ENCODE data around the gene RPS15A.

DNA sequence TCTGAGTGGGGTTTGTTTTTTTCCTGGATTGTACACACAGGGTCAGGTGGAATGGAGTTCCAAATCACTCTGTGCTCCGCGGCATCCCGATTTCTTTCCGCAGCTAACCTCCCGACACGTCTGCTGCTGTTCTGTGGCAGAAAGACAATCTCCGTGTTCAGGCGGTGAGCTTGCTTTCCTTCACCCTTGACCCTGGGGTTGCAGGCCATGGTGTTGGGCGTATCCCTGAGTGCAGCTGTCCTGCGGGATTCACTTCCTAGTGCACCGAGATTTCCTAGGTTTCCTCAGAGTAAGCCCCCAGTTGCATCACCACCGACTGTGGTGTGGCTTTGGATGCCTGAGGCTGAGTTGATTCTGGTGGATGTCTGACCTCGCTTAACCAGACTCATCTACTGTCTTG lies 19.0 kb upstream of the RPS15A start:
- TF ChIP-seq, protein P1, sequence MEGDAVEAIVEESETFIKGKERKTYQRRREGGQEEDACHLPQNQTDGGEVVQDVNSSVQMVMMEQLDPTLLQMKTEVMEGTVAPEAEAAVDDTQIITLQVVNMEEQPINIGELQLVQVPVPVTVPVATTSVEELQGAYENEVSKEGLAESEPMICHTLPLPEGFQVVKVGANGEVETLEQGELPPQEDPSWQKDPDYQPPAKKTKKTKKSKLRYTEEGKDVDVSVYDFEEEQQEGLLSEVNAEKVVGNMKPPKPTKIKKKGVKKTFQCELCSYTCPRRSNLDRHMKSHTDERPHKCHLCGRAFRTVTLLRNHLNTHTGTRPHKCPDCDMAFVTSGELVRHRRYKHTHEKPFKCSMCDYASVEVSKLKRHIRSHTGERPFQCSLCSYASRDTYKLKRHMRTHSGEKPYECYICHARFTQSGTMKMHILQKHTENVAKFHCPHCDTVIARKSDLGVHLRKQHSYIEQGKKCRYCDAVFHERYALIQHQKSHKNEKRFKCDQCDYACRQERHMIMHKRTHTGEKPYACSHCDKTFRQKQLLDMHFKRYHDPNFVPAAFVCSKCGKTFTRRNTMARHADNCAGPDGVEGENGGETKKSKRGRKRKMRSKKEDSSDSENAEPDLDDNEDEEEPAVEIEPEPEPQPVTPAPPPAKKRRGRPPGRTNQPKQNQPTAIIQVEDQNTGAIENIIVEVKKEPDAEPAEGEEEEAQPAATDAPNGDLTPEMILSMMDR (IDR thresholded peaks at IDR 0.05), result no peak
- no peak for TF ChIP-seq POLR2A (IDR thresholded peaks at IDR 0.05)
